ENCODE data around the gene SLC22A23.

SLC22A23 gene

DNA sequence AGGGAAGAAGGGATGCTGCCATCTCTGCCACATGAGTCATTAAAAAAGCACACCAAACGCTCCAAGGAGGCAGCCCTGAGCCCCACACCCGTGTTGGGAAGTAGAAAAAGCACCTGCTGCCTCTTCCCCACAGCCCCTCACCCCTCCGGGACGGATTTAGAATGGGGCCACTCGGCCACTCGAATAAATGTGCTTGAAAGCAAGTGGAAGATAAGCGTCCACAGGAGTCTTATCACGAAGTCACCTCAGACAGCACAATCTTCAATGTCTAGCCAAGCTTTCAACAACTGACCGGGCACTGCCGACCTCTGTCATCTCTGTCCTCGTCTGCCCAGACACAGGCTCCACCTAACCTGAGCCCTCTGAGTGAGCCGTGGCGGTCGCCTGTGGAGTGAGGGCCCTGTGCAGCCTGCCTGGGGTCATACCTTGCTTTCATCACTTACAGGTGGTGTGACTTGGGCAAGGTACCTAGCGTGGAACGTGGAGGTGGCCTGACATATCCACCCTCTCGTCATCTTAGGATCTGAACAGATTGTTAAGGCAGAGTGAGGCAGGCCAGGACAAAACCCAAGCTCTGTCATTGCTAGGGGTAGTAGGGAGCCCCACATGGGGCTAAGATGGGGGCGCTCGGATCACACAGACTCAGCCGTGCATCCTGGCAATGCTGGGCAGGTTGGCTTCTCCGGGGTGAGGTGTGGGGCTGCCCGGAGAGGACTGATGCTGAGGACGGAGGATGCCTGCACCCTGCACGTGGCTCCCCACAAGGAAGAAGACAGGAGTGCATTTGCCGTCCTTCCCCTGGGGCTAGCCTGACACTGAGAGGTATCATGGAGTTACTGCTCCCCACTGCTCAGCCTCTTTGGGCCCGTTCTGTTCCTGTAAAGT, 163.3 kb downstream of the SLC22A23 start:
- no peak for DNase-seq

DNA sequence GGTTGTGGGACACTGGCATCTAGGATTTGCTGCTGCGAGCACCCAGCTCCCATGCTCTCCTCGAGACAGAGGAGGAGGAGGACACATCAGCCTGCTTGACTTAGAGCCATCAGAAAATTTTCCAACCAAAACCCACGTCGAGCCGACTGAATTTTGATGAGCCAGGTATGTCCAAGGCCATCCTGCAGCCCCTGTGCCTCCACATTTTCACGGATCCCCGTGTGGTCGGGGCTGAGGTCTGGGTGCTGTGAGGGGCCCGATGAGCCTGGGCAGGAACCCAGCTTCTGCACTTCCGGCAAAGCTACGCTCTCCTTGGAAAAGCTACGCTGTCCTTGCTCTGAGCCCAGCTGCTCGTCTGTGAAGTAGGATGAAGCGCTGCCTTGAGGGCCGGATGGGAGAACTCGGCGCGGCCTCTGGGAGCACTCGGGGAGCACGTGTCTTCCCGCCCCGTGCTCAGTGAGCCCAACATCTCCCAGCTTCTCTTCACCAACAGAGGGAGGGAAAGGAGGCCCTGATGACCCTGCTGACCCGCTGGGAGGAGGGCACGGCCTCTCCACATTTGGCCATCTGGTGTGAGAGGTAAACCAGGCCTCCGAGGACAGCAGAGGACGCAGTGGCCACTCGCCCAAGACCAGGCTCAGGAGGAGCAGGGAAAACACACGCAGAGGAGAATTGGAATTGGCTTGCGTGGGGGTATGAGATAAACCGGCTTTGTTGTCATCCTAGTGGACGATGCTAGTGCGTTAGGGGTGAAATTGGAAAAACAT, 164.2 kb downstream of the SLC22A23 start:
- no peak for DNase-seq

DNA sequence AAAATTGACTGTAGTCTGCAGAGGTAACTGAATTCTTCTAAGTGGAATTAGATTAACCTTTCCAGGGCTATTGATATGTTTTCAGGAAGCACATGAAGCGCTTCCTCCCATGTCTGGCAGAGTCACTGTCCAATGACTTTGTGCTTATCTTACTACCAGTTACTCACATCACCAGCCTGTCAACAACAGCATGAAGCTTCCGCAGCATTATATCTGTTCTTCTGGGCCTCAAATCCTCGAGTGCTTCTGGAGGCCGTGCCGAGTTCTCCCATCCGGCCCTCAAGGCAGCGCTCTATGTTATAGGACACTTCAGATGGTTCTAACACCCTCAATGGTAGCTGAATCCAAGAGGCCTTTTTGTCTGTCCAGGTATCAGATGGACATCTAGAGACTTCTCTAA, 164.9 kb downstream of the SLC22A23 start:
- no peak for DNase-seq

DNA sequence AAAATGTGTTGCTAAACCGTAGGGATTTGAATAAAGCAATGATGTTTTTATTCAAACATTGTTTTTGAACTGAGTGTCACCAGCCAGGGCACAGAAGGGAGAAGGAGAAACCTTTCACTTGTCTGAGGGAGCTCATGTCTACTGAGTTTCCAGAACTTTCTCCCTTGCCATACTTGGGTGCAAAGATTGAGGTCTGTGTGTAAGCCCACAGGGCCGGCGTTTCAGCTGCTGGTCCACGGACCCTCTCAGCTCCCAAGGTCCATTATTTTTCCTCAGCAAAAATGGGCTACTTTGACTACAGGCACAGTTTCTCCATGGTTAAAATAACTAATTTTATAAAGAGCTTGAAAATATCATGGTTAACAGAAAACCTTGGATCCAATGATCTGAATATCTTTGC, 165.5 kb downstream of the SLC22A23 start:
- no peak for DNase-seq

DNA sequence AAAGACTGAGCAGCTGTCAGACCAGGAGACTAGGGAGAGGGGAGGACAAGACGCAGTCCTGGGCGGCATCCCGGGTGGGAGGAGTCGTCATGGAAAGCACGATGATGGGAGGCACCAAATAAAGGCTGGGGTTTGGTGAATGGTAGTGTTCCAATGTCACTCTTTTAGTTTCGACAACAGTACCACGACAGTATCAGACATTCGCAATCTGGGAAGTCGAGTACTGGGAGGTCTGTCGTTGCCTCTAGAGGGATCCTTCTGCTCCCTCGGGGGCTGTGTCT, 166.0 kb downstream of the SLC22A23 start:
- no peak for DNase-seq

DNA sequence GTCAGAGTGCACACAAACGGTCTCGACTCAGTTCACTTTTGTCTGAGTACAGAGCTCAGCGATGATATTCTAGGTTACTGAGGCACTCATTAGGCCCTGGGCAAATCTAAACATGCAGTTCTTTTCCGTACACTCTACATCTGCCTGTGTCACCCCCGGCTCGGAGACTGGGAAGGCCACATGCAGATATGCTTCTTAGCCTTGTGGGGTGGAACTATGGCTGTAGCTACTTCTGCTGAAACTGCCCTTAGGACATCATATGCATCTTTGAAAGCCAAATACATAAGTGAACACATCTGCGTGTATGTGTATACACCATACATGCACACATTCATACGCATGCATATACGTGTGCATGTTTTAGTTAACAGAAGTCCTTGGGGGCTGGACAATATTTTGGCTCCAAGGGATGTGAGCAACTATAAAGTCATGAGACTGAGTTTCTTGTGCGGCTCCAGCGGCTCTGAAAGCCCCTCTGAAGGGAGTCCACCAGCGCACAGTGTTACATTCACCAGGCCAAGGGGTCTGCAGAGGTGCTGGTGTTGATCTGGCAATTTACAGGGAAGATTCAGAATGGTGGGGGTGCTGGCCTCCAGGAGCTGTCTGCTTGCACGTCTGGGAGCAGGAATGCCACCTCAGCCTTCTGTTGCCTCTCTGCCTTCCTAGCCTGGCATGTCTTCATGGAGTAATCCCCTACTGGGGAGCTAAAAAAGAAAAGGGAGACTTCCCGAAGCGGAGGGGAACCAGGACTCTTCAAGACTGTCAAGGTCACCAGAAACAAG, 166.5 kb downstream of the SLC22A23 start:
- DNase-seq: no peak

DNA sequence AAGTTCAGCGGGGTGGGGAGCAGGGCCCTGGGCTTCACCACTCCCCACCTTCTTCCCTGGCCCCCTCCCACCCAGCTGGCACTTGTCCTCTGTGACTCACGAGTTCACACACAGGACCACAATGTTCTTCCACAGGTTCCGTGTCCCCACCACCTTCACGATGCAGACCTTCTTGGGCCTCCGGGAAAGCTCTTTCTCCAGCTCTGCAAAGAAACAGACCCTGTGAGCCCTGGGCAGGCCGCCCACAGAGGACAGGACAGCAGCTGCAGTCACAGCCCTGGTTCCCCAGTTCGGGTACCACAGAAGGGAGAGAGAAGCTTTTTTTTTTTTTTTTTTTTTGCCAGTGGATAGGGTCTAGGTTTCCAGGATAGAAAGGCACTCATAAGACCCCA, 167.2 kb downstream of the SLC22A23 start:
- no peak for DNase-seq

DNA sequence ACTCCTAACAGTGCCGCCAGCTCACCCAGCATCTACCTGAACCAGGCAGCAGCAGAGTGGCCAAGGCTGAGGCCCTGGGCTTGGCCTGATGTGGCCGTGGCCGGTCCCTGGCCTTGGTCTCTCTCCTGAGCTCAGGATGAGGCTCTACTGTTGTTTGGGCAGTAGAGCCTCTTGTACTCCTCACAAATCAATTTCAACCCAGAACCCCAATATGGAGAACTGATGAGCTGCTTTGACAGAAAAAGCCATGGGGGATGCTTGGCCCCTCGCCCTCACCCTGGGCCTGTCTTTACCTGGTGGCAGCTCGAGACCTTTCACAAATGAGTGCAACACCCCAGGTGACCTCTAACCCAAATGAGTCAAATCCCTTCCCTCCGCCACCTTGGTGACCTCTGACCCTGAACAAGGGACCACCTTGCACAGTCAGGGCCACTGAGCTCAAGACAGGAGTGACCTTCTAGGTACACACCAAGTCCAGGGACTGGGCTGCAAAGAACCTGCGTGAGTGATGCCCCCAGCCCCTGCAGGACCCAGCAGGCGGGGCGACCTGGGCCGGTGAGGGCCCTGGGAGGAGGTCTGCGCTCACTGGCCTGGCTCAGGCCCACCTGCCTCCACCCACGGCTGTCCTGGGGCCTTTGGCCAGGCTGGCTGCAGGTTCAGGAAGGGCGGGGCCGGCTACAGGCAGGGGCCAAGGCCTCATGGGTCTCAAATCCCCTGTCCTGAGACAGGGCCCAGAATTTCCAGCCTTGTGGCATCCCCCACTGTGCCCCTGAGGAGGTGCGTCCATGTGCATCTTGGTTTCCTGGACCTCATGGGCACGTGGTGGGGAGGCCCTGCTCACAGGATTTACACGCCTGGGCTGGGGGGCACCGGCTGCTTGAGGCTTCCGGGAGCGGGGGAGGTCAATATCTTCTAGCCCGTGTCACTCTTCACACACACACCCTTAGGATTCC, 167.9 kb downstream of the SLC22A23 start:
- DNase-seq: no peak

DNA sequence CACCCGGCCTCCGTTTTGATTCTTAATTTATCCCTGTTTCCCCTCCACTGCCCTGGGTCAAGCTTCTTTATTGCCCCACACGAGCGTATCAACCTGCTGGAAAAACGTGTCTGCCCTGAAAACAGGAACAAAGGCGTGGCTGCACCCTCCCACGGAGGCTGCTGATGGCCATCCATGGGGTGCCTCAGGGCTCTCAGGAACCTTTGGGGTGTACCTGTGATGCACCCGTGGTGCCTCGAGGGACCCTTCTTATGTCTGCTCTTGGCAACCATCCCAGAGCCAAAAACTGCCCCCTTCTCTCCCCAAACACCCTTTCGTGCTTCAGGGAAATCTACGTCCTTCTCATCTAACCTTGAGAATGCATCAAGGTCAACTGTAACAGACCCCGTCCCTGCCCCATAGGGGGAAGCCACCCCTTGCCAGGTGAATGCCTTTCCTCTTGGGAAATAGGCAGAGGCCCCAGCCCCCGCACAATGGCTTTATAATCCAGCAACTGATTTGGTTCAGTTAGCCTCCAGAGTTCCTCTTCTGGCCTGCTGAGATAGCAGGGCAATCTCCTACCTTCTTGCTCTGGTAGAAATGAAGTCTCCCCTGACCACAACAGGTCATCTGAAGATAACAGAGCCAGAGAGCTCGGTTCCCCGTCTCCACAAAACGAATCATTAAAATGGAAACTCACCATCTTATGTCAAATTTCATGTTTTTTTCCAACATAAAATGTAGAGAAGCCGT, 168.7 kb downstream of the SLC22A23 start:
- DNase-seq: no peak

DNA sequence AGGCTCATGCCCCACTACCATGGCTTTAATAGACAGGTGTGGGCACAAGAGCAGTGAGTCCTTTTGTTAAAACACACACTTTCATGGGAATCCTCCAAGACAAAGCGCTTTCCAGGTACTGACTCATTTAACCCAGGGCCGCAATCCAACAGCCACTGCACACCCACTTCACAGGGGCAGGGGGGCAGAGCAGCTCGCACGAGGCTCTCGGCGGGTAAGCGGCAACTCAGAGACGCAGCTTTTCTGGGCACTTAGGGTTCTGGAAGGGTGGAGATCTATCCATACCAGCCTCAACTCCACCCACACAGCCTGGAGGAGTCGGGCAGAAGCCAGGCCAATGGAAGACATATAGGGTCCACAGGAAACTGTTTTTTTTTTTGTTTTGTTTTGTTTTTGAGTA, 169.5 kb downstream of the SLC22A23 start:
- DNase-seq: no peak

DNA sequence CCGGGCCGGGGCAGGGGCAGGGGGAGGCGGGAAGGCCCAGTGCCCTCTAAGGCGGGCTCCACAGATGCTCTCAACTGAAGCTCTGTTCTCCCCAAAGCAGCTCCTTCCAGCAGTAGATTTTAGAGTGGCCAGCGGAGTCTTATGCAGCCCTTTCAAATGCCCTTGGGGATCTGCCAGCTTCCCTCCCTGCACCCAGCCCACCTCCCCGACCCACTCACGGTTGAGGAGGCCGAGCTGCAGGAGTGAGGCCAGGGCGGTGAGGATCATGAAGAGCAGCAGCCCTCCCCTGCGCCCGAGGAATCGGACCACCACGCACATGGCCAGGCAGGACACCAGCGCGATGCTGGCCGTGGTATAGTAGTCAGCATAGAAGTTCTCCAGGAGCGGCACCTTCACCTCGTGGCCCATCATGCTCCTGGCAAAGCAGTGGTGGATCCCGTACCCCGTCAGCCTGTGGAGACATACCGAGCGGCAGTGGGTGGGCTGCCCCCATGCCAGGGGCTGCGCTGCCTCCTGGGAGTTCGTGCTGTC, 170.1 kb downstream of the SLC22A23 start:
- DNase-seq: no peak

DNA sequence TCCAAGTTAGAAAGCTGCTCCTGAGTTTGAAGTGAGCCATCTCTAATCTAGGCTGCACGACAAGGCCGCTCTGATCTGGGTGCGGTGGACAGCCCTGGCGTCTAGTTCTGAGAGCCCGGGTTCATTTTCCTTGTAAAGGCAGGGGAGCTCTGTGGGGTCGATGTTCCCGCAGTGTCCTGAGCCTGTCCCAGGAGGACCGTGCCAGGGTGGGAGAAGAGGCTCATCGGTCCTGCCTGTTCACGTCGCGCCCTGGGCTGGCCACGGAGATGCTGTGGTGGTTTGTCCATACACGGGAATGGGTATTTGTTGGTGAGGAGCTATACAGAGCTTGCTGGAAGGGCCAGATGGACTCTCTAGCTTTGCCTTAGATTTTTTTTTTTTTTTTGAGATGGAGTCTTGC, 171.1 kb downstream of the SLC22A23 start:
- DNase-seq: no peak

DNA sequence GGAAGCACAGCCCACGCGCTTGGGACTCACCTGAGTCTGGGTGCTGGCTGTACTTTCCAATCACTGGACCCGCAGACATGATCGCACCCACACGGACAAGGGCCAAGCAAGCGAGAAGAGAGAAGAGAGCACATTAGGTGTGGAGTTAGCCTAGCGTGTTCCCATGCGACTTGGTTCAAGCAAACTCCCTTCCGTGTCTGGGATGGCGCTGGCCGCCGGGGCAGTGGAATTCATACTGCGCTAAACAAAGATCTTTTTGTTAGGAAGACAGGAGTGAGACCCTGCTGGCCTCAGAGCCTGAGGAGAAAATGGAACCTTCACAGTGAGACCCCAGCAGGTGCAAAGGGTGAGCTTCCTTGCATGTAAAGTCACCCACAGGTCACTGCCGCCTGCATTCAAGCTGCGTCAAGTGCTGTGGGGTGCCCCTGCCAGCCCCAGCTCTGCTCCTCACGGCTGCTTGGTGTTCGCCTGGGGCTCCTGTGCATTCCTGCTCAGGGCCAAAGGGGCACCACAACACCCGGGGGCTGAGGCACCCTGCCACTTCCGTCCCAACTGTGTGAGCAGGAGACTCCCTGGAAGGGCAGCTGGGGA, 171.7 kb downstream of the SLC22A23 start:
- no peak for DNase-seq

DNA sequence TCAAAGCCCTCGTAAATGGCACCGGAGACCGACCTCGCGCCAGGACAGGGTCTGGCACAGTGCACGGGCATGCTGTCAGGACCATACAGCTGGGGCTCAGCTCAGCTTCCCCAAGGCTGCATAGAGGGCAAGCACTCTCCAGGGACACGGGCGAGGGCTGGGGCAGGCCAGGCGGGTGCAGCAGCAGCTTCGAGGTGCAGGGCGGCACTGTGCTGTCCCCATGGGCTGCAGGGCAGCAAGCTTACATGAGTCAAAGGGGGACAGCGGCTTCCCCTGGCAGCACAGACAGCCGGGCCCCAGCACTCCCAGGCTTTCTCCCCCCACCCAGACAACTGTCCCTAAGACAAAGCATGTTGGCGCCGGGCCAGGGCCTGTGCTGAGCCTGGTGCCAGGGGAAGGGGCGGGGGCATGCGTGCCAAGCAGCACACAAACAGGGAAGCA, 172.4 kb downstream of the SLC22A23 start:
- no peak for DNase-seq

DNA sequence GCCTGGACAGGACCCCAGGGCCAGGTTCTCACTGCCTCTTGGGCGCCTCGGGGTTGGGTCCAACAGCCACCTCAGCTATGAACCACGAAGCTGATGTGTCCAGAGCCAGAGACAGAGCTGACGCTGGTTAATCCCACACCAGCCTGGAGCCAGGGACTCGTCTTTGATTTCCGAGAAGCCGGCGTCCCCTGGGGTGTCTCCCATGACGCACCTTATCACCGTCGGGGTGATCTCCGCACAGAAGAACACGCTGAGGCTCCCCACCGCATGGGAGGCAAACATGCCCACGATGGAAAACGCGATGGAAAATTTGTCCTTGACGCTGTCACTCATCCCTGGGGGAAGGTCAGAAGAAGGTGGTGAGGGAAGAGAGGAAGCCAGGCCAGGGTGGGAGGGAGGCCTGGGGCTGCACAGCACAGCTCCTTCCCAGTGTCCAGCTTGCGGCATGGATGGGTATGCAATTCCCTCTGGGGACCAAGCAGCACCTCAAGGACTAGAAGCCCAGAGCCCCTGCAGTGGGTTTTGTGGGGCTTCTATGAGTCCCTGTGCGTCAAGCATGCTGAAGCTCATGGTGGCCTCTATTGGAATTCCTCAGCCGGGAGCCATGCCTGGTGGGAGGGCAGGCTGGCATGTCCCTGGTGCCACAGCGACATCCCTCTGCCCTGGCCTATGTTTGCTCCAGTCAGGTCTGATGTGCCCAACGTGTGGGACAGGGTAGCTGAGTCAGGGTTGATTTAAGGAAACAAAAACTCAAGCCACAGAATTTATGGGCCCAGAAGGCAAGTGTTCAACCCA, 173.0 kb downstream of the SLC22A23 start:
- no peak for DNase-seq

DNA sequence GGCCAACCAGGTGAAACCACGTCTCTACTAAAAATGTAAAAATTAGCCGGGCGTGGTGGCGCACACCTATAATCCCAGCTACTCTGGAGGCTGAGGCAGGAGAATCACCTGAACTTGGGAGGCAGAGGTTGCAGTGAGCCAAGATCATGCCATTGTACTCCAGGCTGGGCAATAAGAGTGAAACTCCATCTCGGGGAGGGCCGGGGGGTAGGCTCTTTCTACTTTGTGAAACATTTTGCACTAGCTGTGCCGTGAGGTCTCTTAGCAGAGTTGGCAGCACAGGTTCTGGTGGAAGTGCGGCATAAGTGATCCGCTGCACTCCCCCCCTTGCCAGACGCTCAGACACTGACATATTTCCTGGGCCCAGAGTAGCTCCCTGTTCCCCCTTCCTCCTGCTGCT, 173.6 kb downstream of the SLC22A23 start:
- no peak for DNase-seq

DNA sequence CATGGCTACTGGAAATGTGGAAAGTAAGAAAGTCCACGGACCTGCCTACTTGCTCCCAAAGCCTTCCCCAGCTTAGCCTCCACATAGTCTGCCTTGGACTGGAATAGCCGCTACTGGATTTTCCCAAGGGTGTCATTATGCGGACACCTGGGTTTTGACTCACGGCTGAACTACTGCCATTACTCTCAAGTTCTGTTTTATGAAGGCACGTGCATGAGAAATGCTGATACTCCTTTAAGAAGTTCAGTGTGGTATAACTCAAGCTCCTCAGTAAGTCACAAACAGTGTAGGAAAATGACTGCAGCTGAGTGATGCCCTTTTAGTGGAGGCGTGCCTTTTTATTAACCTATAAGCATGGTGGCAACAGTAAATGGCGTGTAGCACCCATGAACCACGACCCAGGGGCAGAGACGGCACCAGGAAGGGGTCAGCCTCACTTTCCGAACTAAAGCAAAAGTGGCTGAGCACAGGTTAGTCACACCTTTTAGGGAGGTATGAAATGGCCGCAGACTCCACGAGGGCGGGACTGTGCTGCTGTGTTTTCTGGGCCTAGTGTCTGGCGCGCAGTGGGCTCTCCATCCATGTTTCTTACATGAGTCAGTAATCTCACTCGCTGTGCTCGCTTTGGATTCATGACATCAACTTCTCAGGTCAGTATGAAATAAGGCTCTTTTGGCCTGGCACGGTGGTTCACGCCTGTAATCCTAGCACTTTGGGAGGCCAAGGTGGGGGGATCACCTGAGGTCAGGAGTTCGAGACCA, 174.2 kb downstream of the SLC22A23 start:
- DNase-seq: no peak

DNA sequence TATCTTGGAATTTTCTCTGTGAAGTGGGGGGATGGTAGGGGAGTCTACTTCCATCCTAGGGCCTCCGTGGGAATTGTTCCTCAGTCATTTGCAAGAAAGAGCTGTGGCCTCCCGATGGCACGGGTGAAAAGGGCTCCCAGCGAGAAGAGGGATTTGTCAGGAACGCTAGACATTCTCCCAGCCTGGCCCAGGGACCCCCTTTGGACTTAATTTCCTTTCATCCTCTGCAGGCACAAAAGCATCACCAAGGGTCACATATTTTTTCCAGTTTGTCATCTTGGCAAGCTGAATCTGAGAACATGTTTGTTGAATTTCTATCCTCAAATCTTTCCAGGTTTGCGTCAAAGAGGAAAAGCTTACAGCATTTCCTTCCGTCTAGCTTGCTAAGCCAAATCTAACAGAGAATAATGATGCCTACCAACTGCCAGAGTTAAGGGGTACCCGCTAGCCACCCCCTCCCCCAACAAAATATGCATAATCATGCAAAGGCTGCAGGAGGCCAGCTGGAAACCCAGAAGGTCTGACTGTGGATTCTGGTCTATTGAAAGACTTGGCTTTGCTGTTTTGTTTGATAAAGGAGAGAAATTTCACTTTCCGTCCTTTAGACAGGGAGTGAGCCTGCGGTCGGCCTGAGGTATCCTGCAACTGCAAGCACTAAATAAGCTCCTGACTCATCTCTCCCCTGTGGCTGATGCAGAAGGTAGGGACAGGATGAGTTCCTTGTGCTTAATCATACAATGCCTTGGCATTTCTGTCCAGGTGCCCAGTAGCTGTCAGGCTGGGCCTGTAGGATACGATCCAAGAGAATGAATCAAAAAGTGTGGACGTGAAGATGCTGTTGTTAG, 175.0 kb downstream of the SLC22A23 start:
- DNase-seq: no peak
